ENCODE data around the gene VPS4B.
A peak's percentile ranks its signal among the peaks of the same experiment; 100 is the strongest.
"Not testable (repeated sequence)": the region's sequence is repeated elsewhere in the genome, so short reads cannot be mapped to it uniquely, and the experiment has no call there.

The VPS4B gene

GRCh38 chr18:63422087-63422863, at the start of gene VPS4B:
TSS of gene VPS4B (minus strand) at chr18:63422476. CDS start at chr18:63422259, 217 bp downstream.
- peak; percentile 93 to 96 for DNase-seq

GRCh38 chr18:63470751-63471150, 48.5 kb upstream of the VPS4B start:
- no peak for DNase-seq

DNA sequence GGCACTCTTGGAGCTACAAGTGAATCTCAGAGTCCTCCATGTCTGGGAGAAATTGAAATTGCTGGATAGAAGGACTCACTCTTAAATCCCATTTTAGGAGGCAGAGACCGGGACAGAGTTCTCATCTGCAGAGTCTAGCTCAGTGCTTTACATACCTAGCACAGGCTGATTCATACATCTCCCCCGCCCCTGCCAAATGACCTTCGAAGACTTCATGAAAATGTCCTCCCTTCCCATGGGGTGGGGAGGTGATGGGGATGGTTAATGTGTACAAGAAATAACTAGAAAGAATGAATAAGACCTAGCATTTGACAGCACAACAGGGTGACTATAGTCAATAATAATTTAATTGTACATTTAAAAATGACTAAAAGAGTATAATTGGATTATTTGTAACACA, 46.3 kb upstream of the VPS4B start:
- no peak for DNase-seq

DNA sequence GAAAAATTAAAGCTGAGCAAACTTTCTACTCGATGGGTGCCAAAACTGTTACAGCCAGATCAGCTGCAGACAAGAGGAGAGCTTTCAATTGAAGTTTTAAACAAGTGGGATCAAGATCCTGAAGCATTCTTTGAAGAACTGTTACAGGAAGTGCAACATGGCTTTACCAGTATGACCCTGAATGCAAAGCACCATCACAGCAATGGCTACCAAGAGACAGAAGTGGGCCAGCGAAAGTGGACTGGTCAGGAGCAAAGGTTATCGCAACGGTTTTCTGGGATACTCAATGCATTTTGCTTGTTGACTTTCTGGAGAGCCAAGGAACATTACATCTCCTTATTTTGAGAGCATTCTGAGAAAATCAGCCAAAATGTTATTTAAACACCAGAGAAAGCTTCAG, 45.4 kb upstream of the VPS4B start:
- no peak for DNase-seq

- no peak for DNase-seq
Observed at GRCh38 chr18:63465059-63465458, 42.8 kb upstream of the VPS4B start.

- DNase-seq: no peak
Observed at GRCh38 chr18:63464434-63464833, 42.2 kb upstream of the VPS4B start.

DNA sequence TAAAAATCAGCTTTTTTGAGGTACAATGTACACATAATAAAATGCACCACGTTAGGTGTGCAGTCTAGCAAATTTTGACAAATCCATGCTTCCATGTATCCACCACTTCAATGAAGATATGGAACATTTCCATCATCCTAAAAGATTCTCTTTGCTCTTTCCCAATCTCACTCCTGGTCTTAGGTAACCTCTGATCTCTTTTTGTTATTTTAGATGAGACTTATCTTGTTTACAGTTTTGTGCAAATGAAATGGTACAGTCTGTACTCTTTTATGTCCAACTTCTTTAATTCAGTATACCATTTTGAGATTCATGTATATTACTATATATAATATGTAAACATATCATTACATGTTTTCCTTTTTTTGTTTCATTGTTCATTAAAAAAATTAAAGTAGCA, 38.1 kb upstream of the VPS4B start:
- no peak for DNase-seq

DNA sequence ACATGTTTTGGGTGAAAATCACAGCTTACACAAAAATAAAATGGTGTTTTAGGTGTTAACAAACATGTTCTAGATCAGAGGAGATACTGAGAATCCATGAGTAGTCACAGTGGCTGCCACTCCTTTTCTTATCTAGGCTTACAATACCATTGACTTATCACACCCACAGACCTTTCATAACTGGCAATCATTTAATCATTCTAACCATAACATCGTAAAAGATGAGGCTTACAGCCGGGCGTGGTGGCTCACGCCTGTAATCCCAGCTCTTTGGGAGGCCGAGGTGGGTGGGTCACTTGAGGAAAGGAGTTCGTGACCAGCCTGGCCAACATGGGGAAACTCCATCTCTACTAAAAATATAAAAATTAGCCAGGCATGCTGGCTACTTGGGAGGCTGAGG, 35.7 kb upstream of the VPS4B start:
- DNase-seq: no peak

GRCh38 chr18:63454497-63454896, 32.2 kb upstream of the VPS4B start:
- DNase-seq: no peak

- not testable (repeated sequence) for DNase-seq
Observed at GRCh38 chr18:63452751-63453150, 30.5 kb upstream of the VPS4B start.

GRCh38 chr18:63451799-63452660, 29.8 kb upstream of the VPS4B start:
- DNase-seq: no peak

- DNase-seq: no peak
Observed at GRCh38 chr18:63449426-63449825, 27.1 kb upstream of the VPS4B start.

GRCh38 chr18:63447066-63447465, 24.8 kb upstream of the VPS4B start:
- DNase-seq: no peak

DNA sequence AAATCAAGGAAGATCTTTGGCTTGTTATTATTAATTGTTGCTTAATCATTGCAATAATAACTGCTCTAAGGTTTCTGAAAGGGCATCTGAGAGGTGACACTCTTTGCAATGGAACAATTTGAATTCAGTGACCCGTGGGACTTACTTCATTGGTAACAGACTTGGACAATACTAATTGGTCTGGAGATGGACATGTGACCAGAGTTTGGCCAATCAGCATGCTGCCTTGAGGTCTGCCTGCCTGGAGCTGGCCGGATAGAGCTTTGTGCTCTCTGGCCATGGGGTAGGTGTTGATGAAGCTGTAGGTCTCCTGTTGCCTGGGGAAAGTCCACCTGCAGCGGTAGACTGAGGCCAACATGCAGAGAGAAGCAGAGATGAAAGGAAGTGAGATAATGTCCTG, 24.0 kb upstream of the VPS4B start:
- DNase-seq: no peak

- DNase-seq: no peak
Observed at GRCh38 chr18:63445037-63445436, 22.8 kb upstream of the VPS4B start.

GRCh38 chr18:63444580-63444979, 22.3 kb upstream of the VPS4B start:
- no peak for DNase-seq

DNA sequence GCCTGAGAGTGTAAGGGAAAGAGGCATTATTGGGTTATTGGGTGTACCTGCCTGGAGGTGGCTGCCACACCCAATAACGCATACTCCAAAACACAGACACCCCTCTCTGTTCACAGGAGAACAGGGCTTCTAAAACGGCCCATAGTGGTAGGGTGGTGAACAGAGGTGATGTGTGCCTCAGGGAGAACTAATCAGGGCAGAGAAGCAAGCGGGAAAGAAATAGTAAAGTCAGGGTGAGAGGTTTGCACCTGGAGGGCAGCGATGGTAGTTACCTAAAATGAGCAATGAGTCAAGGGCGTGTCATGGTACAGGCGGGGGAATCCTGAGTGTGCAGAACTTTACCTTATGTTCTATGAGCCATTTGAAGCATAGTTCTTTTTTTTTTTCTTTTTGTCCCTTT, 21.6 kb upstream of the VPS4B start:
- DNase-seq: no peak

GRCh38 chr18:63440881-63441280, 18.6 kb upstream of the VPS4B start:
- no peak for DNase-seq

DNA sequence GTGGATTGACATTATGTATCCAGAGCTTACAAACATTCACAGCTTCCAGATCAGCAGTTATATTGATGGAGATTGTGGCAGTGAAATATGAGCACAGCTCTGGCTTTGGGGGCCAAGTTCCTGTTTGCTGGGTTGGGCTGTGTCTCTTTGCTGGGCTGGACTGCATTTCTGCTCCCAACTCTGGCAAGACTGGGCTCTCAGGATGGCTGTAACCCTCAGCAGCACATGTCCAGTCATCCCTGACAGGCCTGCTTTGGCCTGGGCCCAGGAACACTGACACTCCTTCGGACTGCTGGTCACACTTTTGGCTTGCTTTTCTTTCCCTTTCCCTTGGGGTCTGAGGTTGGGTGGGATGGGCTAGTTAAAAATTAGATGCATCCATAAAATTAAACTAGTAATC, 17.9 kb upstream of the VPS4B start:
- no peak for DNase-seq

GRCh38 chr18:63439334-63439733, 17.1 kb upstream of the VPS4B start:
- DNase-seq: peak in 1 of 2 experiments; percentile 7

GRCh38 chr18:63438181-63438580, 15.9 kb upstream of the VPS4B start:
- no peak for DNase-seq

DNA sequence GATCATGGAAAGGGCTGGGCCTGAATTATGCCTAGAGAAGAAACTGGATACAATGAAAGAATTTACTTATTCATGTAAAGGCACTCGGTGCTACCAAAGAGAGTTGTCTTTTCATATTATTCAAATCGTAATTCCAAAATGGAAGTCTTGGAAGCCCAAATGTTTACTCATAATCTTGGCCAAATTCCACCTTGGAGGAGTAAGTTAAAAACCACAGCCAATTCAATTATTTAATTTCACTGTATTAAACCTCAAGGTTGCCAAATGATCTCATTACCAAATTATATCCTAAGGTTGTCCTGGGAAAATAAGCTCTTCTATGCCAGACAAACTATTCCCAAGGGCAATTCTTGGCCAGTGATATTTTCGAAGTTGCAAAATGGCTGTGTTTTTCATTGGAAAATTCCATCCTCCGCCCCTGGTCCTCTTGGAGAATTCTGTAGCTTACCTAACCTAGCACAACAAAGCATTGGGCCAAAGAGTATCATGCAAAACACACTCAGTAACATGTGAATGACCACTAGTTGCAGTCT, 11.1 kb upstream of the VPS4B start:
- DNase-seq: no peak

DNA sequence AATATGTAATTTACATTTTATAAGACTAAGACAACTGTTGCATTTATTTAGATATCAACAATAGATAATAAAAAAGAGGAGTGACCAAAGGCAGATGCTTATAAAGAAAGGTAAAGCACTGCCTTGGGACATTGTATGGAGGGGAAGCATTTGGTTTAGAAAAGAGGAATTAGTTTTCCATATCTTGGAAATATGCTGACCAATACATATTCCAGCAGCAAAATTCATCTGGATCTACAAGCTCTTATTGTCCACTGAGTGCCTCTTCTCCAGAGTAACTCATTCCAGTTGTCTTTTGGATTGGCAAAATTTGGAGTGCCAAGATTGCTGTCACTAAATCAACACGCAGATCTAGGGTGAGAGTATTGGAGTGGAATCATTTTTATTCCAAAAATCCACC, 8.9 kb upstream of the VPS4B start:
- DNase-seq: no peak

DNA sequence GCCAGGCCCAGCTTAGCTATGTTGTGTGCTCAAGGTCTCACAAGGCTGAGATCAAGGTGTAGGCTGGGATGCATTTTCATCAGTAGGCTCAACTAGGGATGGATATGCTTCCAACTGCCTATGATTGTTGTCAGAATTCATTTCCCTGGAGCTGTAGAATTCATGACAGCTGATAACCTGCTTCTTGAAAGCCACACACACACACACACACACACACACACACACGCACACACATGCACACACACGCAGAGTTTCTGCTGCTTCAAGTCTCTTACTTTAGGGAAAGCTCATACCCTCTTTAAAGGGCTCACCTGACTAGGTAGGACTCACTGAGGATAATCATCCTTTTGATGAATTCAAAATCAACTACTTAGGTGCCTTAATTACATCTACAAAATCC, 8.2 kb upstream of the VPS4B start:
- DNase-seq: no peak

All from NCI-H187 (cell line).